HepG2 (cell line): ENCODE measurements around the gene CRAMP1. TPM values are rescaled to one million over a fixed set of nuclear protein-coding genes. Genes with fewer than 3 reads are reported as not detected.

Experiments used
- ATF1 ChIP-seq: IDR thresholded peaks from 2 replicates; pipeline ENCODE4 v1.6.1; 2016; ENCODE audit warnings: mild to moderate bottlenecking, control low read depth
- ATRX ChIP-seq: sonication (generic); formaldehyde crosslinking; IDR thresholded peaks from 2 replicates; pipeline ENCODE4 v1.4.0; 2020; ENCODE audit warnings: missing genetic modification reagents, borderline replicate concordance
- CCAR2 ChIP-seq: fragments of 200-400 bp; formaldehyde crosslinking; optimal IDR thresholded peaks from 2 replicates; pipeline ENCODE3; 2018; ENCODE audit warnings: low read depth, mild to moderate bottlenecking, low read length, moderate library complexity
- CEBPB ChIP-seq: IDR thresholded peaks from 2 replicates; pipeline ENCODE4 v1.6.1; 2011; ENCODE audit warnings: low read depth, low read length, improper control_type of control experiment, borderline replicate concordance
- FOSL1 ChIP-seq: sonication (generic); formaldehyde crosslinking; IDR thresholded peaks from 2 replicates; pipeline ENCODE4 v1.9.0; 2021; ENCODE audit warnings: missing genetic modification reagents, borderline replicate concordance
- GFI1 ChIP-seq: sonication (generic); formaldehyde crosslinking; IDR thresholded peaks from 2 replicates; pipeline ENCODE4 v1.5.0; 2020; ENCODE audit warnings: missing genetic modification reagents, mild to moderate bottlenecking, borderline replicate concordance
- HNF4A ChIP-seq: sonication (generic); formaldehyde crosslinking; IDR thresholded peaks from 2 replicates; pipeline ENCODE4 v1.4.0; 2020; ENCODE audit warnings: missing genetic modification reagents
- ISL2 ChIP-seq: sonication (generic); formaldehyde crosslinking; IDR thresholded peaks from 2 replicates; pipeline ENCODE4 v1.5.0; 2020; ENCODE audit warnings: missing genetic modification reagents
- JARID2 ChIP-seq: sonication (generic); formaldehyde crosslinking; IDR thresholded peaks from 2 replicates; pipeline ENCODE4 v1.8.1; 2023; ENCODE audit warnings: missing genetic modification reagents, inconsistent platforms; ENCODE audit not compliant: insufficient replicate concordance
- KLF9 ChIP-seq: IDR thresholded peaks from 2 replicates; pipeline ENCODE4 v1.6.1; 2016; ENCODE audit warnings: low read depth
- KMT2B ChIP-seq: IDR thresholded peaks from 2 replicates; pipeline ENCODE4 v1.6.1; 2016; ENCODE audit warnings: missing genetic modification reagents, missing compliant biosample characterization
- MEIS2 ChIP-seq: sonication (generic); formaldehyde crosslinking; IDR thresholded peaks from 2 replicates; pipeline ENCODE4 v1.9.0; 2021; ENCODE audit warnings: mild to moderate bottlenecking, missing genetic modification reagents
- MIER2 ChIP-seq: IDR thresholded peaks from 2 replicates; pipeline ENCODE4 v1.6.1; 2016; ENCODE audit warnings: missing biosample characterization, missing genetic modification reagents
- NR2F2 ChIP-seq: IDR thresholded peaks from 2 replicates; pipeline ENCODE4 v1.6.1; 2012; ENCODE audit warnings: low read depth, inconsistent platforms, borderline replicate concordance
- PHF8 ChIP-seq: sonication (generic); formaldehyde crosslinking; IDR thresholded peaks from 2 replicates; pipeline ENCODE4 v1.5.0; 2020; ENCODE audit warnings: missing genetic modification reagents
- SATB2 ChIP-seq: sonication (generic); formaldehyde crosslinking; IDR thresholded peaks from 2 replicates; pipeline ENCODE4 v1.5.0; 2020; ENCODE audit warnings: missing genetic modification reagents
- SIX1 ChIP-seq: sonication (generic); formaldehyde crosslinking; IDR thresholded peaks from 2 replicates; pipeline ENCODE4 v1.4.0; 2020; ENCODE audit warnings: missing genetic modification reagents, borderline replicate concordance
- SMAD3 ChIP-seq: sonication (generic); formaldehyde crosslinking; IDR thresholded peaks from 2 replicates; pipeline ENCODE4 v1.4.0; 2020; ENCODE audit warnings: missing genetic modification reagents
- SNAPC4 ChIP-seq: sonication (generic); formaldehyde crosslinking; IDR thresholded peaks from 2 replicates; pipeline ENCODE4 v1.4.0; 2020; ENCODE audit warnings: mild to moderate bottlenecking, missing genetic modification reagents
- ZFP1 ChIP-seq: IDR thresholded peaks from 2 replicates; pipeline ENCODE4 v1.6.1; 2016
- ZFP36L2 ChIP-seq: sonication (generic); formaldehyde crosslinking; IDR thresholded peaks from 2 replicates; pipeline ENCODE4 v1.4.0; 2020; ENCODE audit warnings: missing genetic modification reagents
- ZNF557 ChIP-seq: sonication (generic); formaldehyde crosslinking; IDR thresholded peaks from 2 replicates; pipeline ENCODE4 v1.4.0; 2020; ENCODE audit warnings: missing genetic modification reagents
- ZNF589 ChIP-seq: sonication (generic); formaldehyde crosslinking; conservative IDR thresholded peaks from 2 replicates; pipeline ENCODE4 v1.8.0; 2022; ENCODE audit warnings: mild to moderate bottlenecking, moderate library complexity, missing genetic modification reagents
- ZSCAN29 ChIP-seq: sonication (generic); formaldehyde crosslinking; conservative IDR thresholded peaks from 2 replicates; pipeline ENCODE4 v1.4.0; 2020; ENCODE audit warnings: mild to moderate bottlenecking, missing genetic modification reagents
- polyA plus RNA-seq, 8 experiments: library from polyadenylated mRNA; depleted of rRNA in 3 of 8; stranded (reverse) in 7 of 8; unstranded in 1 of 8; fragments of >200 nt; fragmentation: Illumina TruSeq in 4 of 8; extraction: Trizol in 4 of 8; gene quantifications; 2 replicates each; pipeline versions ENCODE4 v1.2.1 to v1.2.3, GENCODE V29; 2011 to 2016; ENCODE audit warnings: low read depth in 4 of 8, missing spikeins in 1 of 8, mixed read lengths in 1 of 8; ENCODE audit not compliant: insufficient read depth in 1 of 8
- total RNA-seq, 5 experiments: library from RNA; depleted of rRNA; stranded (reverse); fragments of >200 nt; fragmentation: Illumina TruSeq; extraction: Trizol; gene quantifications; 2 replicates each; pipeline ENCODE4 v1.2.3, GENCODE V29; 2016; ENCODE audit warnings: low read depth in 1 of 5
- TF ChIP-seq, protein P1 (sequence below): sonication (generic); formaldehyde crosslinking; IDR thresholded peaks from 2 replicates; pipeline ENCODE4 v1.8.1; 2023; ENCODE audit warnings: mild to moderate bottlenecking, inconsistent platforms, moderate library complexity, missing genetic modification reagents, borderline replicate concordance
- TF ChIP-seq, protein P2 (sequence below): sonication (generic); formaldehyde crosslinking; IDR thresholded peaks from 2 replicates; pipeline ENCODE4 v1.5.1; 2020; ENCODE audit warnings: mild to moderate bottlenecking, missing genetic modification reagents, borderline replicate concordance

The CRAMP1 gene
- total and polyA plus RNA-seq, 2 of the 13 experiments (the other 11 are each of a cell fraction or from before 2014, with no cell fraction given): 6.8 to 9.7 TPM

DNA sequence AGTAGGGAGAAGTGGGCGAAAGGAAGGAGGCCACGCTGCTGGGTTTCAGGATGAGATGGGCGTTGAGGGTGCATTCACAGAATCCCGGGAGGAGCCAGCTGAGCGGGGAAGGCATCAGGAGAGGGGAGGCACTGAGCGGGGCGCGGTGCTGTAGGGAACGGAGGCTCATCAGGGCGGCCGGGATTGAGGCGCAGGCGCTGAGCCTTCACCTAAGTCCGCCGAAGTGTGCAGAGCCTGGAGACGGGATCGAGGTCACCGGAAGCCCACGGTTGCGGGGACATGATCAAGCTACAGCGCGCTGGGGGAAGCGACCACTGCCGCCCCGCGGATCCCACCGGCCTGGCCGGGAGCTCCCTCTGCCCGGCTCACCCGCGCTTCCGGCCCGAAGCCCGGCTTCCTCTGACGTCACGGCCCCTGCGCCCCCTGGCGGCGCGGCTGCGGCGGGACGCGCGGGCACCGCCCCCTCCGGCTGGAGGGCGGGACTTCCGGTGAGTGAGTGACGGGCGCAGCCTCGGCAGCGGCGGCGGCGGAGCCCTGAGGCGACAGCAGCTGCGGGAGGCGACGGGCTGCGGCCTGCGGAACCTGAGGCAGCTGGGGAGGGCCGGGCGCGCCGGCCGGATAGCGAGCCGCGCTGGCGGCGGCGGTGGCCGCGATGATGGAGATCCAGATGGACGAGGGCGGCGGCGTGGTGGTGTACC, 93.7 kb downstream of the CRAMP1 start, which contains the start of gene MAPK8IP3 (continued):
- TF ChIP-seq SATB2 (CRISPR knock-in tag) (no peak), ZNF557 (CRISPR knock-in tag) (peak; percentile 68; the same call in 1 of the 2 replicates), ZSCAN29 (CRISPR knock-in tag) (no peak), ZFP36L2 (no peak), SMAD3 (CRISPR knock-in tag) (no peak), NR2F2 (no peak), KMT2B (peak; percentile 46), ATF1 (peak; percentile 21; the same call in 1 of the 2 replicates), SIX1 (CRISPR knock-in tag) (no peak), PHF8 (CRISPR knock-in tag) (peak; percentile 91), SNAPC4 (CRISPR knock-in tag) (no peak), ZNF589 (CRISPR knock-in tag) (no peak; the same call in 1 of the 2 replicates), FOSL1 (CRISPR knock-in tag) (peak; percentile 44; the same call in 1 of the 2 replicates), MIER2 (no peak), JARID2 (no peak), CEBPB (no peak), ZFP1 (CRISPR knock-in tag) (no peak), MEIS2 (peak; percentile 96), KLF9 (CRISPR knock-in tag) (no peak), CCAR2 (no peak), ATRX (no peak), ISL2 (CRISPR knock-in tag) (peak; percentile 78), GFI1 (no peak), HNF4A (no peak)
- TF ChIP-seq, protein P1, sequence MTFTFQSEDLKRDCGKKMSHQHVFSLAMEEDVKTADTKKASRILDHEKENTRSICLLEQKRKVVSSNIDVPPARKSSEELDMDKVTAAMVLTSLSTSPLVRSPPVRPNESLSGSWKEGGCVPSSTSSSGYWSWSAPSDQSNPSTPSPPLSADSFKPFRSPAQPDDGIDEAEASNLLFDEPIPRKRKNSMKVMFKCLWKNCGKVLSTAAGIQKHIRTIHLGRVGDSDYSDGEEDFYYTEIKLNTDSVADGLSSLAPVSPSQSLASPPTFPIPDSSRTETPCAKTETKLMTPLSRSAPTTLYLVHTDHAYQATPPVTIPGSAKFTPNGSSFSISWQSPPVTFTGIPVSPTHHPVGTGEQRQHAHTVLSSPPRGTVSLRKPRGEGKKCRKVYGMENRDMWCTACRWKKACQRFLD (CRISPR knock-in tag): peak; percentile 83
- TF ChIP-seq, protein P2, sequence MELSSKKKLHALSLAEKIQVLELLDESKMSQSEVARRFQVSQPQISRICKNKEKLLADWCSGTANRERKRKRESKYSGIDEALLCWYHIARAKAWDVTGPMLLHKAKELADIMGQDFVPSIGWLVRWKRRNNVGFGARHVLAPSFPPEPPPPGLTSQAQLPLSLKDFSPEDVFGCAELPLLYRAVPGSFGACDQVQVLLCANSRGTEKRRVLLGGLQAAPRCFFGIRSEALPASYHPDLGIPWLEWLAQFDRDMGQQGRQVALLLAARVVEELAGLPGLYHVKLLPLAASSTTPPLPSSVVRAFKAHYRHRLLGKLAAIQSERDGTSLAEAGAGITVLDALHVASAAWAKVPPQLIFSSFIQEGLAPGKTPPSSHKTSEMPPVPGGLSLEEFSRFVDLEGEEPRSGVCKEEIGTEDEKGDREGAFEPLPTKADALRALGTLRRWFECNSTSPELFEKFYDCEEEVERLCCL: no peak; the same call in 1 of the 2 replicates
